CD4-positive, alpha-beta T cell treated with Interleukin-15 for 4 hours (primary cell): ENCODE data around the gene HTT-AS.
A peak's percentile ranks its signal among the peaks of the same experiment; 100 is the strongest.

Experiments
- DNase-seq: peaks from one replicate; pipeline ENCODE4 v3.0.0-alpha.2; 2020; ENCODE audit warnings: low spot score

The HTT-AS gene

GRCh38 chr4:3087115-3087797, 12.9 kb upstream of the HTT-AS start:
- no peak for DNase-seq

- DNase-seq = no peak
These were observed 11.8 kb upstream of the HTT-AS start for GRCh38 chr4:3085948-3086670.

- no peak for DNase-seq
These were observed 9.4 kb upstream of the HTT-AS start for GRCh38 chr4:3083732-3084131.

- no peak for DNase-seq
These were observed 8.7 kb upstream of the HTT-AS start for GRCh38 chr4:3082925-3083515.

GRCh38 chr4:3079694-3080123, 5.4 kb upstream of the HTT-AS start:
- DNase-seq = no peak

- DNase-seq = no peak
These were observed 3.5 kb upstream of the HTT-AS start for GRCh38 chr4:3077796-3078195.

GRCh38 chr4:3075652-3075981, 1.3 kb upstream of the HTT-AS start:
- no peak for DNase-seq

- peak; percentile 19 for DNase-seq
These were observed 711 bp upstream of the HTT-AS start for GRCh38 chr4:3074846-3075651.

- no peak for DNase-seq
These were observed 920 bp downstream of the HTT-AS start for GRCh38 chr4:3073158-3074077.

- no peak for DNase-seq
These were observed 2.5 kb downstream of the HTT-AS start for GRCh38 chr4:3071811-3072210.

GRCh38 chr4:3070709-3071500, 3.4 kb downstream of the HTT-AS start:
- DNase-seq = no peak

GRCh38 chr4:3069661-3070199, 4.6 kb downstream of the HTT-AS start:
- DNase-seq = no peak

GRCh38 chr4:3067473-3068001, 6.8 kb downstream of the HTT-AS start:
- no peak for DNase-seq

GRCh38 chr4:3066836-3067400, 7.4 kb downstream of the HTT-AS start:
- DNase-seq = no peak

- DNase-seq = no peak
These were observed 8.8 kb downstream of the HTT-AS start for GRCh38 chr4:3065551-3065950.

- DNase-seq = no peak
These were observed 11.9 kb downstream of the HTT-AS start for GRCh38 chr4:3062471-3062870.

GRCh38 chr4:3060946-3061345, 13.4 kb downstream of the HTT-AS start:
- DNase-seq = no peak

GRCh38 chr4:3059943-3060342, 14.4 kb downstream of the HTT-AS start:
- no peak for DNase-seq

GRCh38 chr4:3054169-3054759, 20.1 kb downstream of the HTT-AS start:
- no peak for DNase-seq
